ENCODE measurements around the gene PSMD11.
"Not testable (repeated sequence)": the region's sequence is repeated elsewhere in the genome, so short reads cannot be mapped to it uniquely, and the experiment has no call there.

The PSMD11 gene

GRCh38 chr17:32444301-32445073 is at the start of gene PSMD11:
Gene PSMD11 (plus strand): TSS chr17:32444510. CDS start chr17:32444524, 14 bp downstream.
- DNase-seq, result peak; percentile 87 to 96

DNA sequence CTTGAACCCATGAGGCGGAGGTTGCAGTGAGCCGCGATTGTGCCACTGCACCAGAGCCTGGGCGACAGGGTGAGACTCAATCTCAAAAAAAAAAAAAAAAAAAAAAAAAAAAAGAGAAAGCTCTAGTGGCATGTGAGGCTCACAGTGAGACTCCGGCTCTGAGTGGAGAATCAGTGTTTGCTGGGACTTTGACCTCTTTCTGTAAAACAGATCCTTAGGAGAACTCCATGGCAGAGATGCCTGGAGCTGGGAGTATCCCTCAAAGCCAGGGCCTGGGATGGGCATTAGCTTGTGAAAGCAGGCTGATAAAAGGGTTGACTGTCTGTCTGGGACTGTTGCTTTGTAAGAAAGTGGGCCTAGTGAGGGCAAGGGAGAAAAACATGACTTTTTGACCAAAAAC is 48.0 kb upstream of the PSMD11 start:
- DNase-seq, result no peak

GRCh38 chr17:32398946-32399345 is 45.4 kb upstream of the PSMD11 start:
- DNase-seq, result no peak

GRCh38 chr17:32410085-32410484 is 34.2 kb upstream of the PSMD11 start:
- DNase-seq, result not testable (repeated sequence)

DNA sequence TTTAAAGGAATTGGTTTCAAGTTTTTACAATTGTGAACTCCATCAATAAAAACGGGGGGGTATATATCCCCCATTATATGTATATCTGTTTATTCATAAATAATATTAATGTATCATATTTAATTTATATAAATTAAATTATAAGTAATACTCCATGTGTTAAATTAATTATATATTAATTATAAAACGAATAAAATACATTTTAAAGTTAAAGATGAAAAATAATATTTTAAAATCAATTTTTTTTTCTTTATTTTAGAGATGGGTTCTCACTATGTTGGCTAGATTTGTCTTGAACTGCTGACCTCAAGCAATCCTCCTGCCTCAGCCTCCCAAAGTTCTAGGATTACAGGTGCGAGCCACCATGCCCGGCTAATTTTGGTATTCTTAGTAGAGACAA is 17.4 kb upstream of the PSMD11 start:
- DNase-seq, result no peak

GRCh38 chr17:32429598-32429997 is 14.7 kb upstream of the PSMD11 start:
- DNase-seq, result no peak

DNA sequence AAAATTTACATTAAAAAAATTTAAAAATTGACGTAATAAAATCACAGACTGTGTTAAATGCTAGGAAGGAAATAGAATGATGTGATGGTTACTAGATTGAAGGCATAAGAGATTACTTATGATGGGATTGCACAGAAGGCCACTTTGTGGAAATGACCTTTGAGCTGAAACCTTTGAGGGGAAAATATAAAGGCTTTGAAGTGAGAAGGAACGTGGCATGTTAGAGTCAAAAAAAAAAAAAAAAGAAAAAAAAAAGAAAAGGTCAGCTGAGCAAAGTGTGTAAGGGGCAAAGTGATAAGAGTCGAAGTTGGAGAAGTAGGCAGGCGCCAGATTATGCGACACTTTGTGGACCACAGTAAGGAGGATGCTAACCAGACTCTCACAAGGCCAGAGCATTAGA is 3.6 kb upstream of the PSMD11 start:
- no peak for DNase-seq

GRCh38 chr17:32441886-32442285 is 2.4 kb upstream of the PSMD11 start:
- DNase-seq, result no peak

DNA sequence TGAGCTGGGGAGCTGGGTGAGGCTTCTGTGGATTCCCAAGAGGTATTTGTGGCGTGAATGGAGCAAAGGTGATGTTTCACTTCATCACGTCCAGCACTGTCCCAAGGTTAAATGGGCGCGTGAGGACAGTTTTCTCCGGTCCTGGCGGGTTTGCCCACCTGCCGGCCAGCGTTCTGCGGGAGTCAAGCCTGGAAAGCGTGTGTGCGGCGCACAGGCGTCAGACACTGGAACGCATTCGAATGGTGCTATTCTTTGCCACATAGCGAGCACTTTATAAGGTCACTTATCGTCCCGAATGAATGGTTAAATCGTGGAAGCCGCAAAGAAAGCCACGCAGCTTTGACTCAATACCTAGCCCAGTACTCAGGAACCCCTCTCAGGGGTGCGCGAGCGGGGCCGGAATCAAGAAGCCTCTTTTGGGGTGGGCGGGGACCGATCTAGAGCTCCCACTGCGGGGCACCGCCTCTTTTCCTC is 446 bp upstream of the PSMD11 start:
- no peak for DNase-seq

- peak in 1 of 2 donors; percentile 58 for DNase-seq
Observed at GRCh38 chr17:32445074-32445415, 735 bp downstream of the PSMD11 start.

GRCh38 chr17:32445497-32445896 is 1.2 kb downstream of the PSMD11 start:
- no peak for DNase-seq

DNA sequence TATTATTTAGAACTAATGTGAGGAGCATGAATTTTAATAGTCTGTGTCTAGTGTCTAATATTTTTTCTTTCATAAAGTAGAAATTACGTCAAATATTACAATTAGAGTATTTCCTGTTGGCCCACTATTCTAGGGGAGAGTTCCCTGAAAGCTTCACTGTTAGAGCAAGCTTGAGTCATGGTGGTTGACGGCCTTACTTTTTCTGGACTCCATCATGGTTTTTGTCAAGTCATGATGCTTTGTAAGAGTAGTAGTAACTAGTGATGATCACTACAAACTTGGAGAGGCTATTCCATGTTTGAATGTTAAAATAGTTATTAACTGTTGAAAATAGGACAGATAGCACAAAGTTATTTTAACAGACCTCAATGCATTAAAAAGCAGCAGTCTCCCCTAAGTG is 1.7 kb downstream of the PSMD11 start:
- DNase-seq, result no peak

- no peak for DNase-seq
Observed at GRCh38 chr17:32446949-32447348, 2.6 kb downstream of the PSMD11 start.

DNA sequence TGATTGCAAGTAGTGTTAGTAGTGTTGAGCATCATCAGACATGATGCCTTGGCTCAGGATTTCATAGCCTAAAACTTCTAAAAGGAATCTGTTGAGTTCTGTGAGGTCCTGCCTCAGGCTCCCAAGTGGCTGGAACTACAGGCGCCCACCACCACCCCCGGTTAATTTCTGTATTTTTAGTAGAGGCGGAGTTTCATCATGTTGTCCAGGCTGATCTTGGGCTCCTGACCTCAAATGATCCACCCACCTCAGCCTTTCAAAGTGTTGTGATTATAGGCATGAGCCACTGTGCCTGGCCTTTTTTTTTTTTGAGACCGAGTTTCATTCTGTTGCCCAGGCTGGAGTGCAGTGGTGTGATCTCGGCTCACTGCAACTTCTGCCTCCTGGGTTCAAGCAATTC is 5.7 kb downstream of the PSMD11 start:
- DNase-seq, result no peak

GRCh38 chr17:32450379-32450778 is 6.1 kb downstream of the PSMD11 start:
- not testable (repeated sequence) for DNase-seq

GRCh38 chr17:32451879-32452278 is 7.6 kb downstream of the PSMD11 start:
- DNase-seq, result no peak

DNA sequence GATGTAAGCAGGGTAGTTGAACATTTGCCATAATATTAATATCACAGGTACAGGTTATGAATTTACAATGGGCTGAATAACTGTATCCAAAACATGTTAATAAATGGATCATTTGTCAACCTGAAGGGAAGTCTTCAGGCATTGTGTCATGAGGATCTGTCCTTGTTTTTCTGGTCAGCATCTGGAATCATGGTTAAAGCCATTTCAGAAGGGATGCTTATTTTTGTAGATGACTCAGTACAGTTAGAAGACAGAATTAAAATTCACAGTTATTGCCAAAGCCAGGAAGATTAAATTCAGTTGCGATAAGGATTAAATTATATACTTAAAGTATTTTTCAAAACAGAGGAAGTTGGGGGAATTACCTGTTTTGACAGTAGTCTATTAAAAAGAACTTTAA is 8.0 kb downstream of the PSMD11 start:
- no peak for DNase-seq

- no peak for DNase-seq
Observed at GRCh38 chr17:32453370-32453769, 9.1 kb downstream of the PSMD11 start.

- DNase-seq, result no peak
Observed at GRCh38 chr17:32458371-32458770, 14.1 kb downstream of the PSMD11 start.

DNA sequence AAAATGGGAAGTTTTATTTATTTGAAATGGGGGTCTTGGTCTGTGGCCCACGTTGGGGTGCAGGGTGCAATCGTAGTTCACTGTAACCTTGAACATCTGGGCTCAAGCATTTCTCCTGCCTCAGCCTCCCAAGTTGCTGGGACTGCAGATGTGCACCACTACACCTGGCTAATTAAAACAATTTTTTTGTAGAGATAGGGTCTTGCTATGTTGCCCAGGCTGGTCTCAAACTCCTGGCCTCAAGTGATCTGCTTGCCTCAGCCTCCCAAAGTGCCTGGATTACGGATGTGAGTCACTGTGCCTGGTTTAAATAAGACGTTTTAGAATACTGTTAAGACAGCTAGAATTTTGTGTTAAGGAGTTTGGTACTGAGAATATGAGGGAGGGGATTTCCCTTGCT is 15.7 kb downstream of the PSMD11 start:
- no peak for DNase-seq

DNA sequence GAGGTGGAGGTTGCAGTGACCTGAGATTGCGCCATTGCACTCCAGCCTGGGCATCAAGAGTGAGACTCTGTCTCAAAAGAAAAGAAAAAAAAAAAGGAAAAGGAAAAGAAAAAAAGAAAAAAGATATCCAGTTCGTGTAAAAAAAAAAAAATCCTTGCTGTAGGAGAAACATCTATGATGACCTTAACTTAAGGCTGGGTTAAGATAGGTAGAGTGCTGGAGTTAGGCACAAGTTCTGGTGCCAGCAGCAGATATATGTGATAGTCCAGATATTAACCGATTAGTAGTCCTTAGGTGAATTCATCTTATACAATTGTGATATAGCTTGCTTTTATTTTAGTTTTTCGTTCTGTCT is 17.2 kb downstream of the PSMD11 start:
- DNase-seq, result no peak

DNA sequence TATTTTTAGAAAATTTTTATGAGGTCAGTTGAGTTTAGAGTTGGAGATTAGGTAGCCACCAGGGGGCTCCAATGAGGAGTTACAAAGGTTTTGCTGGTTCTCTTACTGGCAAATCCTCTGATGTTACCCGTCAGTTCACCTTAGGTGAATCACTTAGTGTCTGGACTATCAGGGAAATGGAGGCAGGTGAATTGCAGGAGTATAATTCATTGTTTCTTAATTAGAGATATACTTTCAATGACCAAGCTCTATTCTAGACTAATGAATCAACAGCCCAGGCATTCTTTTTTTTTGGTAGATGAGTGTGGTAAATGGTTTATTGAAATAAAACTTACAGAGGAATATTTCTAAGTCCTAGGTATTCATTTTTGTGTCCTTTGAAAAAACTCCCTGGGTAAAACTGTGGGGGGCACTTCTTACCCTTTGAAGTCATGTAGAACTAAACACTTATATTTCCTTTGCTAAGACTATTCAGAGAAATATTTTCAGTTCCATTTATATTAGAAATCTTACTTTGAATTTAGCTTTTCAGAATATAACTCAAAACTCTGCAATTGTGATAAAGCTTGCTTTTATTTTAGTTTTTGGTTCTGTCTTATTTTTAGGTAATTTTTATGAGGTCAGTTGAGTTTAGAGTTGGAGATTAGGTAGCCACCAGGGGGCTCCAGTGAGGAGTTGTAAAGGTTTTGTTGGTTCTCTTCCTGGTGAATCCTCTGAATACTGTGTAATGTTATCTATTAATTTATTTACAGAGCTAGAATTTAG is 17.7 kb downstream of the PSMD11 start:
- peak in 1 of 2 donors; percentile 36 for DNase-seq

GRCh38 chr17:32463304-32463703 is 19.0 kb downstream of the PSMD11 start:
- DNase-seq, result no peak

GRCh38 chr17:32464374-32464773 is 20.1 kb downstream of the PSMD11 start:
- DNase-seq, result no peak

Measured in bone marrow (tissue), 2 donors.